T-helper 2 cell treated with Interferon-gamma antibody and Interleukin-4, amounts not matched to agents 100 ng/mL and 5 ng/mL, for 36 hours (primary cell): ENCODE data around the gene RXRA. TPM values are rescaled to one million over a fixed set of nuclear protein-coding genes. Genes with fewer than 3 reads are reported as not detected.

ENCODE experiments used
- intact Hi-C: fragments of 100-400 bp; cut with micrococcal nuclease; formaldehyde crosslinking; loops from one replicate; pipeline ENCODE4 v1.15.1; 2023
- total RNA-seq: library from RNA; stranded (reverse); gene quantifications from 2 replicates; pipeline ENCODE4 v1.2.3, GENCODE V29; 2022

The RXRA gene
- total RNA-seq, 1 donor from 2014 or later = 6.6 TPM

DNA sequence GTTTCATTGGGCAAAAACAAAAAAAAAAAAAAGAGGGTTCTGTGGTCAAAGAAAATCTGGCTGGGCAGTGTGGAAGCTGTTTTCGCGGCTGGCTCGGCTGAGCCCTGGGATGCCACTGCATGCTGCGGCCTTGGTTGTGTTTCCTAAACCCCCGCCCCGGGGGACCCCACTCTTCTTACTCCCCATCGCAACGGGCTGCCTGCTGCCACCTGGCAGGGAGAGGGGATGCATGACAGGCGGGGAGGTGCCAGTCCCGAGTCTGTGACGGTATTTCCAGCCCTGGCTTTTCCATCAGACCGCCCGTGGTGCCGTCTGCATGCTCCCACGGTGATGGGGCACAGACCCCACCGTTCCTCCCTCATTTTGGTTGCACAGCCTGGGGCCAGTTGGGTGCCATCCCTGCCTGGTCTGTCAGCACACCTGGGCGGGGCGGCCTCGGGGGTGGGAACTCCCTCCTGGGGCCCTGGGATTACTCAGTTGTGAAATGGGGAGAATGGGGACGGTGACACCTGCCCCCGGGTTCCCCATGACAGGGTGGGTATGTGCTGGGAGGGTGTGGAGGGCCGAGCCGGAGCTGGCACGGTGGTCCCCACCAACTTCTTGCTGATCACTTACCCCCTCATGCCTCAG, 101.0 kb downstream of the RXRA start:
- intact Hi-C loops = no loop called here

DNA sequence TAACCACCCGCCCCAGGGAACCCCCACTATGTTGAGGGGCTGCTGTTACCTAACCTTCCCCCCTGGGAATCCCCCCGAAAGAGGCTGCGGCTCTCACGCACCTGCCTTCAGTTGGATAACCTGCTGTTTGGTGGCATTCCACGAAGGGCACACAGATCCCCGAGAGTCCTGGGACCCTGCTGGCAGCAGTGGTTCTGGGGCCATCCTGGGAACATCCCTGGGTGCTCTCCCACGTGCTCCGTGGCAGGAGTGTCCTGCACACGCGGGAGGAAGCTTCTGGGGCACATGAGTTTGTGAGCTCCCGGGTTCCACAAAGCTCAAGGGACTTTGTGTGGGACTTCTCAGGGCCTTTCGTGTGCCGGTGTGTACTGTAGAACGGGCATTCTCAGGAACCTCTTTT, 102.3 kb downstream of the RXRA start:
- intact Hi-C loops = no loop called here

DNA sequence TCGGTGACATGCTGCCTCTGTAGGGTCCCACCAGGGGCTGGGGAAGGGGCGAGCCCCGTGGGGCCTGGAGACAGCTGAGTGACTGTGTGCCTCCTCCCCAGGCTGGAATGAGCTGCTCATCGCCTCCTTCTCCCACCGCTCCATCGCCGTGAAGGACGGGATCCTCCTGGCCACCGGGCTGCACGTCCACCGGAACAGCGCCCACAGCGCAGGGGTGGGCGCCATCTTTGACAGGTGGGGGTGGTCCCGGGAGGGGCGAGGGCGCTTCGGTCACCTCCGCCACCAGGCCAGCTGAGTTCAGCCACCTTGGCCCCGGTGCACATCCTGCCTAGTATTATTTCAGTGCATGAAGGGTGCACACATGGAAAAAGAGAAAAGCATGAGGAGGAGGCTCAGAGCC, 102.8 kb downstream of the RXRA start:
- intact Hi-C loops = no loop called here

DNA sequence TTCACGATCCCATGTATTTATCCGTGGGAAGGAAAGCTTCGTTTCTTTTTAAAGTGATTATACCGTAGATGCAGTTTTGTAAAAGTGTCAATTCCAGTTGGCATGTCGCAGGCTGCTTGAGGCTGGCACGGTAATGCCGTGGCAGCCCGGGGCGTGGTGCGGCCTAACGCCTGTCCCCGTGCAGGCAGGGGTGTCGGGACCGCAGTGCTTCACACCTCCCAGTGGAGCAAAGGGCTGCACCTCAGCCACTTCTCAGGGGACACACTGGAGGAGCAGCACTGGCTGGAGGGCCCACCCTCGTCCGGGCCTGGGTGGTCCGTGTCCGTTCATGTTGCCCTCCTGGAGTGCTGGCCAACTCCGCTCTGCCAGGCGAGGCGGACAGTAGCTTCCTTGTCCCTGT, 103.2 kb downstream of the RXRA start:
- intact Hi-C loops = no loop called here

DNA sequence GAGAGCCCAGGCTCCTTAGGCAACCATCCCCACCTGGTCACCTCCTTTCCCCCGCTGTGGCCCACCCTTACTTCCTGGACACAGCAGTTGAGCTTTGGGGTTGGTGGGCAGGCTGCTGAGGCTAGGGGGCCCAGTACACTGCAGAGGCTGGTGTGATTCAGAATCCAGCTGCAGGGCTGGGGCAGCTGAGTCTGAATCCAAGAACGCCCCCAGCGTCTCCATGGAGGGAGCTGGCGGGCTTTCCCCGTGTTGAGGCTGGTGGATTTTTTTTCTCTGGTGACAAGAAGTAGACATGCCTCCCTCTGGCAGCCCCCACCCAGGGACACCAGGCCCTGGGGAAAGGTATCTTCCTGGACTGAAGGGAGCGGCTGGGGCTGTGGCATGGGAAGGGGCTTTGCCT, 104.8 kb downstream of the RXRA start:
- intact Hi-C loops = no loop called here

DNA sequence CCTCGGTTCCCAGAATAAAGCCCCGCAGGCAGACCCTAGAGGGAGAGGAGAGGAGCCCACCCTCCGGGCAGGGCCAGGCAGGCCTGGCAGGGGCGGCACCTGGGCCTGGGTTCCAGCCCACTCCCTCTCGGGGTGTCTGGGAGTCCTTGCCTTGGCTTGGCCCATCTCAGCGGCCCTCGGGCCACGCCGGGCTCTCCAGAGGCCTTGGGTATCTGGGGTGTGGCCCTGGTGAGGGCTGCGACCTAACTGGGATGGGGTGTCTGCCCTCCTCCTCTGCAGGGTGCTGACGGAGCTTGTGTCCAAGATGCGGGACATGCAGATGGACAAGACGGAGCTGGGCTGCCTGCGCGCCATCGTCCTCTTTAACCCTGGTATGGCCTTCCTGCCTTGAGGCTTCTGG, 105.4 kb downstream of the RXRA start:
- intact Hi-C loops = no loop called here

DNA sequence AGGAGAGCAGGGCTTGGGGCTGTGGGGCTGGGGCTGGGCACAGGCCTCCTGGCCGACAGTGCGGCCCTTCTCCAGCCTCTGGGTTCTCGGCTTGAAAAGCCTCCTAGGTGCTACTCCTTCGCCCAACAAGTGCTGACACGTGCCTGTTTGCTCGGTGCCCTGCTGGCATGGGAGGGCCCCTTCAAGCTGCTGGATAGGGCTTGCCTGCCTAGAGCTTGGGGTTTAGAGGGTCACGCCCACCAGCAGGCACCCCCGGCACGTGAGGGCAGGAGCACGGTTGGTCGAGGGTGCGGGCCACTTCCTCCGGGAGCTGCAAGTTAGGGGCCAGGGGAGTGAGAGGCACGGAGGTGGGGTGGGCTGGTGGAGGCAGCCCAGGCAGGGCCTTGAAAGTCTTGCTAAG, 106.2 kb downstream of the RXRA start:
- intact Hi-C loops = no loop called here

DNA sequence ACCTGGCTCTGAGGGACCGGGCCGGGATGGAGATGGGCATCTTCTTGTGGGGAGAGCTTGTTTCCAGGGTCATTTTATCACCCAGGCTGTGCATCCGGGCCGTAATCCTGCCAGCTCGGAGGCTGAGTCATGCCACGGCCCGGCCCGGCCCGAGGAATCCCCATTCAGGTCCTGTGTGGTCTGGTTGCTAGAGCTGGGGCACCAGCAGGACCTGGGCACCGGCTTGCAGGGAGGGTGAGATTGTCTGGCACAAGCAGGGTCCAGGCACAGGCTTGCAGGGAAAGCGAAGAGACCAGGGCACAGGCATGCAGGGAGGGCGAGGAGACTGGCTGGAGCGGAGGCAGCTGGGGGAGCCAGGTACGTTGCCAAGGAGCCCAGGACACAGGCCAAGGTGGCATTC, 106.8 kb downstream of the RXRA start:
- intact Hi-C loops = no loop called here

DNA sequence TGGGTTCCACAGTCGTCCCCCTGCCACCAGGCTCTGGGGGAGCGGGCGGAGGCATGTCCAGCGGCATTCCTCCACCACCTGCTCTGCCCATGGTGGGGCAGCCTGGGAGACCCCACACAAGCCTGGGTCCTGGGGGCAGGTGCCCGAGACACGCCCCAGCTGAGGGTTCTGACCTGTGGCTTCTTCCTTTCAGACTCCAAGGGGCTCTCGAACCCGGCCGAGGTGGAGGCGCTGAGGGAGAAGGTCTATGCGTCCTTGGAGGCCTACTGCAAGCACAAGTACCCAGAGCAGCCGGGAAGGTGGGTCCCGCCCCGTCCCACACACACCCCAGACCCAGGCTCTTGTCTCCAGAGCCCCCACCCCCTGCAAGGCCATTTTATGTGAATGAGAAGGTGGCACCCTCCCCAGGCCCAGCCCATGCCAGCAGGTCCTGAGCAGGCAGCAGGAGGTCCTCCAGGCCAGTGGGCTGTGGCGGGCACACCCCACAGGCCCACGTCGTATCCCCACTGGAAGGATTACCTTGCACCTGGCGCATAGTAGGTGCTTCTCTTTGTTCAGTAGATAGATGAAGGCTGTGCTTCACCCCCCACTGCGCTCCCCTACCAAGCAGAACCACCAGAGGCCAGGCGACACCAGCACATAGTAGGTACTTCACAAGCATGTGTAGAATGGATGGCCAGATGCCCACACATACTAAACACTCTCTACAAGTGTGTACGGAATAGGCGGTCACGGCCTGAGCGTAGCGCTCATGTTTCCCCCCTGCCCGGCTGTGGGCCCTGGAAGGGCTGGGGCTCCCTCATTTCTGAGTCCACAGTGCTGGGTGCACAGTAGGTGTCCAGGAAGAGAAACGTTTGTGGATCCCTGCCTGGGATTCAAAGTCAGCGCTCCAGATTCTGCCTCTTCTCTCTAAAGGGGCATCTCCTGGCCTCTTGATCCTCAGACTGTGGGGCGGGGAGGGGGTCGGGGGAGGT, 107.9 kb downstream of the RXRA start:
- intact Hi-C loops = no loop called here

DNA sequence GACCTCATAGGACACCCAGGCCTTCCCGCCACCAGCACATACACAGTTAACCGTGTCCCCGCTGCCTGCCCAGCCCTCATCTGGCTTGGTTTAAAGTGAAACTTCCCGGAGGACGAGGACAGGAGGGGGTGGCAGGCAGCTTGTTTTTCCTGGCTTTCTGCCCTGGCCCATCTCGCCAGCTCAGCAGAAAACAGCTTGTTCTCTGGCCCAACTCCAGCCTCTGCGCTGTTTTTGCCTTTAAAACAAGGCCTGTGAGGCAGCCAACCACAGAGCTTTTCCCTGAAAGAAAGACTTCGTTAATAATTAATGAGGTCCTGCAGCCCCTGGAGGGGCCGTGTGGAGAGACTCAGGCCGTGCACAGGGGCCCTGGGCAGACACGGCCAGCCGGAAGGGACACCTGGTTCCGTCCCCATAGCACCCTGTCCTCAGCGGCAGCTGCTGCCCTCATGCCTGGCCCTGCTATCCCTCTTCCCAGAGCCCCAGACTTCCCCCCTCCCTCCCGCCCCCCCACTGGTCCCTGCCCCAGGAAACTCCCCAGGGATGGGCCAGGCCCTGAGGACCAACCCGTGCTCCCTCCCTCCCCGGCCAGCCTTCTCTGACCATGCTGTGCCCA, 108.7 kb downstream of the RXRA start:
- intact Hi-C loops = no loop called here

DNA sequence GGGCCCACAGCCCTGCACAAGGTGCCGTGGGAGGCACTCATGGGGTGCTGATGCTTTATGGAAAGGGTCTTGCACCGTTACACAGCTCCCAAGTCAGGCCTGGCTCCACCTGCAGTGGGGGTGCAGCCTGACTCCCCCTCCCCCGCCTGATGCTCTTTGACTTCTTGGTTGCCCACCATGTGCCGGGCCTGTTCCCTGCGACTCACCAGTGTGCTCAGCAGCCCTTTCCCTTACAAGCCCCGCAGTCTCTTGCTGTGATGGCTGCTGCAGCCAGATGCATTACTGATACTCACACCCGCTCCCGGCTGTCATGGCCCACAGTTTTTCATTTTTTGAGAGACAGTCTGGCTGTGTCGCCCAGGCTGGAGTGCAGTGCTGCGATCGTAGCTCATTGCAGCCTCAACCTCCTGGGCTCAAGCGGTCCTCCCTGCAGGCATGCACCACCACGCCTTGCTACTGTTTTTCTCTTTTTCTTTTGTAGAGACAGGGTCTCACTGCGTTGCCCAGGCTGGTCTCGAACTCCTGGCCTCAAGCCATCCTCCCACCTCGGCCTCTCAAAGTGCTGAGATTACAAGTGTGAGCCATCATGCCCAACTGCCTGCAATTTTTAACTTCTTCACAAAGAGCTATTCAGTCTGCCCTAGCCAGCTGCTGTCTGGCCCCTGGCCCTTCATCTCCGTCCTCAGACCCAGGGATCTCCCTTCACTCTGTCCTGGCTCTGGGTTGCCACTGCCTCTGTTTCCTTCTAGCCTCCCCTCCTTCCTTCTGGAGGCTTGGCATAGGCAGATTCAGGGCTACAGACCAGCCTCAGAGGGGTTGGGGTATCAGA, 109.5 kb downstream of the RXRA start:
- intact Hi-C loops = no loop called here

DNA sequence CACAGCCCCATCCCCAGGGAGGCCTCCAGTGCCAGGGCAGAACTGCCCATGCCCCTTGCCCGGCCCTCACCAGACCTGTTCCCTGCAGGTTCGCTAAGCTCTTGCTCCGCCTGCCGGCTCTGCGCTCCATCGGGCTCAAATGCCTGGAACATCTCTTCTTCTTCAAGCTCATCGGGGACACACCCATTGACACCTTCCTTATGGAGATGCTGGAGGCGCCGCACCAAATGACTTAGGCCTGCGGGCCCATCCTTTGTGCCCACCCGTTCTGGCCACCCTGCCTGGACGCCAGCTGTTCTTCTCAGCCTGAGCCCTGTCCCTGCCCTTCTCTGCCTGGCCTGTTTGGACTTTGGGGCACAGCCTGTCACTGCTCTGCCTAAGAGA, 110.1 kb downstream of the RXRA start:
- intact Hi-C loops = no loop called here

DNA sequence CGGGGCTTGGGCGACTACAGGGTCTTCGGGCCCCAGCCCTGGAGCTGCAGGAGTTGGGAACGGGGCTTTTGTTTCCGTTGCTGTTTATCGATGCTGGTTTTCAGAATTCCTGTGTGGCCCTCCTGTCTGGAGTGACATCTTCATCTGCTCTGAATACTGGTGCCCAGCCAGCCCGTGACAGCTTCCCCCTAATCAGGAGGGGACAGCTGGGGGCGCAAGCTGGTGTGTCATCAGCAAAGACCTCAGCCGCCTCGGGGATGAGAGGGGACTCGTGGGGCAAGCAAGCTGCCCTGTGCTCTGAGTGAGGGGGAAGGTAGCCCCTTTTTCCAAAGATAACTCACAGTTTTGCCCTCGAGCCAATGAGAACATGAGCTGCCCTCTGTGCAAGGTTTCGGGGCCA, 110.7 kb downstream of the RXRA start:
- intact Hi-C loops = no loop called here

DNA sequence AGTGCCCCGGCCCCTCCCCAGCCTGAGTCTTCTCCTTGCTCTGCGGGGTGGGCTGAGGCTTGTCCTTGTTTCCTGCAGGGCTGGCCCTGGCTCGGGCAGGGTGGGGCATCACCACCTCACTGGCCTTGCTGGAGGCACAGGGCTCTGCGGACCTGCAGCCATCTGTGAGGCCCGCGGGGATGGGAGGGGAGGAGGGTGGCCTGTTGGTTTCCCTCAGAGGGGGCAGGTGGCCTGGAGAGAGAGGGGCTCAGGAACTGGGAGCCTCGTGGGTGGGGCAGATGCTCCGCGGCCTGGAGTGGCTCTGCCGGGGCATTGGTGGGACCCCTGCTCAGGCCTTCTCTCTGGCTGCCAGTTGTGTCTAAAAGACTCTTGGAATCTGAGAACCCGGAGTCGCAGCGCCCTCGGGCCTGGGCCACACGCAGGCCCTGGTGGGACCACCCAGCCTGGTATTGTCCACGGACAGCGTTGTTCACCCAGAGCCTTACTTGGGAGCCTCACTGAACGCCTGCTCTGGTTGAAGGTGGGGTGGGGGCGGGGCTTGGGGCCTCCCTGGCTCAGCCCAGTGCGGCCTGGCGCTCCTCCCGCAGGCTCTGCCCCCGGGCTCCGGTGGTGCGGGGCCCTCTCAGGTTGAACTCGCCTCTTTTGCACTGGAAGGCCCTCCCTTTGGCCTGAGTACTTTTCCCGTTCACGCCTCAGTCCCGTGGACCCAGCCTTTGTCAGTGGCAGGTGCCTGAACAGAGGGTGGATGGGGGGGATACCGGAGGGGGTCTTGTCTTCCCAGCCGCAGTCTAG, 111.3 kb downstream of the RXRA start:
- intact Hi-C loops = no loop called here

DNA sequence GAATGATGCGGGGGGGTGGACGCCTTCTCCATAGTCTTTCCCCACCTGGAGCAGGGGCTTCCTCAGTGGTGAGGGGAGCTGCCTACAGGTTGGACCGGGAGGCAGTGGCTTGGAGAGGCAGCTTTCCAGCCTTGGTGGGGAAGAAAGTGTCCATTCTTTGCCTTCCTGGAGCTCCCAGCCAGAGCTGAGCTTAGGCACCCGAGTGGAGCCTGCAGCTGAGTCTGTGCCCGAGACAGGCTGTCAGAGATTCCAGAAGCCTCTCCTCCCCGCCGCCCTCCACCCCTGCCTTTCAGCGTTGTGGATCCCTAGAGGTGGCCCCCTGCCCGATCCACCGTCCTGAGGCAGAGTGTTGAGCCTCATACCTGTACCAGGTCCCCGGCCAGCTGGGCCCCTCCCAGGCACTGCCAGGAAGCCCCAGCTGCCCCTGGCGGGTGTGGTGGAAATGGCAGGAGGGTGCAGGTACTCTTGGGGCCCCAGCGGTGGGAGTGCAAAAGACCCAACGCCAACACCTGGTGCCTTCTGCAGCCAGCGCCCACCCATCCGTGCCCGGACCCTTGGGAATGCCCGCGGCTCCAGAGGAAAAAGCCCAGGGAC, 112.0 kb downstream of the RXRA start:
- intact Hi-C loops = no loop called here

DNA sequence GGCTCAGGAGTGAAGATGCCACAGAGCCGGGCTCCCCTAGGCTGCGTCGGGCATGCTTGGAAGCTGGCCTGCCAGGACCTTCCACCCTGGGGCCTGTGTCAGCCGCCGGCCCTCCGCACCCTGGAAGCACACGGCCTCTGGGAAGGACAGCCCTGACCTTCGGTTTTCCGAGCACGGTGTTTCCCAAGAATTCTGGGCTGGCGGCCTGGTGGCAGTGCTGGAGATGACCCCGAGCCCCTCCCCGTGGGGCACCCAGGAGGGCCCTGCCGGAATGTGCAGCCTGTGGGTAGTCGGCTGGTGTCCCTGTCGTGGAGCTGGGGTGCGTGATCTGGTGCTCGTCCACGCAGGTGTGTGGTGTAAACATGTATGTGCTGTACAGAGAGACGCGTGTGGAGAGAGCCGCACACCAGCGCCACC, 113.1 kb downstream of the RXRA start:
- intact Hi-C loops = no loop called here

DNA sequence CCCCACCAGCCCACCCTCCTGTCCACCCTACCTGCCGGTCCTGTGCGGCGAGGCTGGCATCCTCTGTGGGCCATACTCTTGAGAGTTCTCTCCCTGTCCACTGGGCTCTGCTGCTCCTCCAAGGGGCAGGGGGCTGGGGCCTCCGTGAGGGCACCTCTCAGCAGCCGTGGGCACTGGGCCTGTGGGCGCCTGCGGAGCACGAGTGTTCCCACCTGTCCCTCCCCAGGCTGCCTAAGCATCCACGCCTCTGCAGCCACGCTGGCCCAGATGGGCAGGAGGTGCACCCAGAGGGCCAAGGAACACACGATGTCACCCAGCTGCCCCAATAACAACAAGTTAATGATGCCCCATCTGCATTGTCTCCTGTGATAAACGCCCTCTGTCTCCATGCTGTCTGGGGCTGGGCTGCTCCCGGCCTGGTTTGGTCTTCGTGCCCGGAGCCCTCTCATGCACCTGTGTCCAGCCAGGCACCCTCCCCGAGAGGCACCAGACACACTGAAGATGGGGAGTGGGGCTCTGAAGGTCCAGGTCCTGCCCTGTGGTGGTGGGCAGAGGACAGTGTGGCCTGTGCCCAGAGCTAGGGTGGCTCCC, 114.5 kb downstream of the RXRA start:
- intact Hi-C loops = loop anchor here (5.0 kb wide), 1 partner anchor 43 kb away; no protein-coding TSS in a partner anchor

DNA sequence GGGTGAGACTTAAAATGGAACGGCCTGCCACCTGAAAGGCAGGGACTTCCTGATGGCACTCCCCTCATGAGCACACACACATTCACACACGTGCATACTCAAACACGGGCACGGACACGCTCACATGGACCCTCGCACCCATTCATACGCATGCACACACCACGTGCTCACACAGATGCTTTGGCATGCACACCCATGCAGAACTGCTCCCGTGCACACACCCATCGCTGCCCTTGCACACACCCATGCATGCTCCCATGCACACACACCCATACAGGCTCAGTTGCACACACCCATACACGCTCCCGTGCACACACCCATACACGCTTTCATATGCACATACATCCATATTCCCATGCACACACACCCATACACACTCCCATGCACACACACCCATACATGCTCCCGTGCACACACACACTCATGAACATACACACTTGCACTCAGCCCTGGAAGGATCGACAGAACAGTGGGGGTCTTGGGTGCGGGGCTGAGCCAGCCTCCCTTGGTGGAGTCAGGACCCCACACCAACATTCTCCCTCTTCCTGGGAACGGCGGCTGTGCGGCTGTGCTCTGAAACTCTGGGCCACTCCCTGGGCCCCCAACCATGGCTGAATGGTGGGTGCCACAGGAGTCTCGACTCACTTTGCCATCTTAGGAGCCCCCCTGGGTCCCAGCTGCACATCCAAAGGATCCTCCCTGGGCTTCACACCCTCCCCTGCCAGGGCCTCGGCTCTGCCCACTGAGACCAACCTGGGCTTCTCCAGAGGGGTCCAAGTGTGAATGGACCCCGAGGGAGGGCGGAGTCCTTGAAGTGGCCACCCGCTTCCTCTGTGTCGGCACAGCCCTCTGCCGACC, 115.2 kb downstream of the RXRA start:
- intact Hi-C loops = loop anchor here (2.0 to 5.0 kb wide), 2 partner anchors 44 to 77 kb away; no protein-coding TSS in a partner anchor

DNA sequence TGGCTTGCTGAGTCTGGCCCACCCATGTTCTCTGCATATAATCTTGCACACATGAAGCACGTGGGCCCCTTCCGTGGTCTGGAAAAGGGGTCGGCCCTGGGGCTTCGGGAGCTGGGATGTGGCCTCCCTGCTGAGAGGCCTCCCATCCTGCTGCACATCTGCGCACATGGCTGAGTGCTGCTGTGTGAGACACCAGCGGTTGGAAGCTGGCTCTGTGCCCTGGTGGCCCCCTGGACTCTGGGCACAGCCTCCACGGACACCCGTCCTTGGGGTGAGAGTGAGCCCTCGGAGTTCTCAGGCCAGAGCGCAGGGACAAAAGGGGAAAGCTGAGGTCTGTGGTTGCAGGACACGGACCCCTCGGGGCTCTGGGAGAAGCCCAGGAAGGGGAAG, 115.8 kb downstream of the RXRA start:
- intact Hi-C loops = loop anchor here (2.0 to 5.0 kb wide), 2 partner anchors 45 to 77 kb away; no protein-coding TSS in a partner anchor
